HG02970 (cell line): ENCODE measurements around the gene HSBP1L1.

Source experiments
- ATAC-seq: cut with Tn5 transposase; IDR thresholded peaks from one replicate; pipeline ENCODE4 v1.9.1; 2021; ENCODE audit warnings: mild to moderate bottlenecking, moderate library complexity, moderate number of reproducible peaks; ENCODE audit not compliant: unreplicated experiment, low FRiP score

Gene HSBP1L1

DNA sequence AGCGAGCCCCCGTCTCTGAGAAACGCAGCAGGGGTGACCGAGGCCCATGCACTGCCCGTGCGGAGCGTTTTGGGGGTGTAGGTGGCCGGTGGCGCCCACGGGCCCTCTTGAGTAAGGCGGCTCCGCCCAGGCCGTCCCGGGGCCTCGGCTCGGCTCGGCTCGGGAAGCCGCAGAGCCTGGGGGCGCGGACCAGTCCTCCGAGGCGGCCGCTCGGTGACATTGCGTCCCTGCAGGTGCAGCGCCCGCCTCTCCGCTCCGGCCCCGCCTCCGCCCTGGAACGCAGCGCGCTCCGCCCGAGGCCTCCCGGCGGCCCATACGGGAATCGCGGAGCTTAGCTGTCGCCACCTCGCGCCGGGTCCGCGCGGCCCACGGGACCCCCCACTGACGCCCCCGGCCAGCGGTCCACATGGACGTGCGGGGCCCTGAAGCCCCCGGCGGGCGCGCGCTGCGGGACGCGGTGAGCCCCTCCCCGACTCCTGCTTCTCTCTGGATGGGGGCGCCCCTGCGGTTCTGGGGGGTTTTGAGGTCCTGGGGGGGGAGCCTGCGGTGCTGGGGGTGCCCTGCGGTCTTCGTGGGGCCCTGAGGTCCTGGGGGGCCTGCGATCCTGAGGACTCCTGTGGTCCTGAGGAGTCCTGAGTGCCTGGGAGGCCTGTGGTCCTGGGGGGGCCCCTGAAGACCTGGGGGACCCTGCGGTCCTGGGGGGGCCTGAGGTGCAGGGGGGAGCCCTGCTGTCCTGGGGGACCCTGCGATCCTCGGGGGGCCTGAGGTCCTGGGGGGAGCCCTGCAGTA is at the start of gene HSBP1L1:
HSBP1L1 (plus strand) TSS at position 314 of the 789 bp plus-strand sequence; CDS start at position 407, 93 bp downstream.
- no peak for ATAC-seq

DNA sequence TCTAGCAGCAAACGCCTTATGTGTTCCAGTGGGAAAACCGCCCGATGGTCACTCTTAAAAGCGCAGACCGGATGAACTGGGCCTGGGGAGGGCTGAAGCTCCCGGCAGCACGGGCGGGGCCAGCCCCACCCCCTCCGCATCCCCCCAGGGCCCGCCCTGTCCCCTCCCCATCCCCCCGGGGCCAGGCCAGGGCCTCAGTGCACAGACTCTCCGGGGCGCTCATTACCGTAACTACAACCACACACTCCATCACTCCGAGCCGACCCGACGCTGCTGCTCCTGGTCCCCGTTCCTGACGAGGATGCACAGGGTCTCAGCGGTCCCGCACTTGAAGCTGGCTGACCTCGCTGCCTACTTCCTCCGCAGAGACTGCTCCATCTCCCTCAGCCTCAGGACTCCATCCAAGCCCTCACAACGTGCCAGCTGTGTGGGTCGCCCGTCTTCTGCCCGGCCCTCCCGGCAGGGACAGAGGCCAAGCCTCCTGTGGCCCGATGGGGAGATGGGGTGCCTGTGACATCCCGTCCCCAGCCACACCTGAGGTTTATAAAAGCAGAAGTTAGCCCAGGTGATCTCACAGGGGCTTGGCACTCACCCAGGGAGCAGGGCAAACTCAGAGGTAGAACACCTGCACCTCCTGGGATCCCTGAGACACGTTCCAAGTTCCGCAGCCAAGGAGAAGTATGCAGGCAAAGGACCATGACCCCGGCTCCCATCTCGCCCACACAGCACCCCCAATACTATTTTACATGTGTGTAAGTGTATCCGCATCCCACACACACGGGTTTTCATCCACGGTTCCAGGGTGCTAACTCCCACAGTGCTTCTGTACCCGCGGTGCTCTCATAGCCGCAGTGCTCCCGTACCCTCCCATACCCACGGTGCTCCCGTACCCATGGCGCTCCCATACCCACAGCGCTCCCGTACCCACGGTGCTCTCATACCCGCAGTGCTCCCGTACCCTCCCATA is 49.0 kb upstream of the HSBP1L1 start:
- ATAC-seq, result no peak

DNA sequence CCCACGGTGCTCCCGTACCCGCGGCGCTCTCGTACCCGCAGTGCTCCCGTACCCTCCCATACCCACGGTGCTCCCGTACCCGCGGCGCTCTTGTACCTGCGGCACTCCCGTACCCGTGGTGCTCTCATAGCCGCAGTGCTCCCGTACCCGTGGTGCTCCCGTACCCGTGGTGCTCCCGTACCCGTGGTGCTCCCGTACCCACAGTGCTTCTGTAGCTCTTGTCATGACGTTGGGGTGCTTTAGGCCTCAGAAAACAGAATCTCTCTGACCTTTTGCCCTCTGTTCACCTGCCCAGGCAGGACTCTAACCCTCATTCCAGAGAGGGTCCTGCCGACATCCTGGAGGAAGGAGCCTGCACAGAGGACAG is 48.3 kb upstream of the HSBP1L1 start:
- ATAC-seq, result no peak

DNA sequence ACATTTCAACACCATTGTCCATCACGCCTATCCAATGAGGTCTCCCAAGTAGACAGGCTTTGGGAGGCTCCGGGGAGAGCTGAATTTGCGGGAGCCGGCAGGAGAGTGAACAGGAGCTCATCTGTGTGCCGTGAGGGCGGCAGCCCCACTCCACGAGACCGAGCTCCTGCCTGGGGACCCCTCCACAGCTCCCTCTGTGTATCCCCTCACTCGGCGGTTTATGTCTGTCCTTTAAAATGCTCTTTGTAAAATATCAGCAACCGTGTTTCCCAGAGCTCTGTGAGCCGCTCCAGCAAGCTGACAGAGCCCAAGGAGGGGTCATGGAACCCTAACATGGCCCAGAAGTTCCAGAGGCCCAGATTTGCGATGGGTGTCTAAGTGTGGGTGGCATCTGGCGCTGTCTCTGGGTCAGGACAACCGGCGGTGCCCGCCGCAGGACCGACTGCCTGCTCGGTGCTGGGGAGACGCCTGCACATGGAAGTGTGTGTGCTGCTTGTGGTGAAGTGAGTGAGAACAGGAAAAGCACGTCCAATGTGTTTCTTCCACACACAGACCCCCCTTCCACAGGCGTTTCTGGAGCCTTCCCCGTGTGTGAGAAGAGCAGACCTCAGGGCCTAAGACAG is 47.8 kb upstream of the HSBP1L1 start:
- no peak for ATAC-seq

DNA sequence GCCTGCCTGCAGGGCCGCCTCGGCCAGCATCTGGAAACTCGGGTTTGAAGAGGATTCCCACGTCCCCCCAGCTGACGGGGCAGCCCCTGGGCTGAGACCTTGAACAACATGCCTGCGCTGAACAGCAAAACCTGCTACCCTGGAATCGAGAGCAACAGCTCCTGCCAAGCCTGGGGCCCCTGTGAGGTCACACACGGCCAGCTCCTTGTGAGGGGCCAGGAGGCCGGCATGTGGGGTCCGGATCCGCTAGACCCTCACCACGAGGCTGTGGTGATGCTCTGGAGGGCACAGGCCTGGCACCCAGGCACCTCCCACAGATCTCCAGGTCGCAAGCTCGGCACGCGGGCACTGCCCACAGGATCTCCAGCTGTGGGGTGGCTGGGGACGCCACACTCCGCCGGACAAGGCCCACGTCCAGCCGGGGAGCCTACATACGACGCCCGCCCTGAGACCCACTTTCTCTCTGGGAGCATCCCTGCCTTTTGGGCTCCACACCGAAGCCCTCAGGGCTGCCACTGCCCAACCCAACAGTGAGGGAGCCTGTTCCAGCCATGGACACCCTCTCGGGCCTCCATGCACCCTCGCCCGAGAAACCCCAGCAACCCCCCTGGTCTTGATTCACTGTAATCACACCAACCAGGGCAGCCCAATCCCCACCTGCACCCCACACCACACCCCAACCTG is 47.1 kb upstream of the HSBP1L1 start:
- ATAC-seq, result no peak

DNA sequence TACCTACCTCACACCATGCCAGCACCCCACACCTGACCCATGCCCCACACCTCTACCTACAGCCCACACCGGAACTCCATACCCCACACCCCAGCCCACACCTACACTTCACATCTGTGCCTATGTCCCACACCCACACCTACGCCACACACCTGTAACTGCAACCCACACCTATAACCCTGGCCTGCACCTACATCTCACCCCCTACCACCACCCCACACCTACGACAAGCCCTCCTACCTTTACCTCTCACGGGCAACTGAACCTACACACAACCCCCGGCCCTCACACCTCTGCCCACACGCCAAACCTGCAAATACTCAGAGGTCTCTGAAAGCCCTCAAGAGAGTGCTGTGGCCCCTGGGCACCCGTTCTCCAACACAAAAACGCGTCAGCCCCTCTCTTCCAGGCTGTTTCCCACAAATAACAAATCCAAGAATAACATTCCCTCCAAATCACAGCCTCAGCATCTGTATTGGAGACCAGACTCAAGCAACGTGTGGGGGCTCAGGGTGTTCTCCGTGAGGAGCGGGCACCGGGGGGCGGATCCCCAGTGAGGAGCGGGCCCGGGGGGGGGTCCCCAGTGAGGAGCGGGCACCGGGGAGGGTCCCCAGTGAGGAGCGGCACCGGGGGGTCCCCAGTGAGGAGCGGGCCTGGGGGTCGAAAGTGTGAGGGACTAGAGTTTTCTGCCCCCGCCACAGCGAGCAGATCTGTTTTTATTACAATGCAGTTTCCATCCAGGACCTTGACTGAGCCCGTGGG is 46.4 kb upstream of the HSBP1L1 start:
- ATAC-seq, result no peak

DNA sequence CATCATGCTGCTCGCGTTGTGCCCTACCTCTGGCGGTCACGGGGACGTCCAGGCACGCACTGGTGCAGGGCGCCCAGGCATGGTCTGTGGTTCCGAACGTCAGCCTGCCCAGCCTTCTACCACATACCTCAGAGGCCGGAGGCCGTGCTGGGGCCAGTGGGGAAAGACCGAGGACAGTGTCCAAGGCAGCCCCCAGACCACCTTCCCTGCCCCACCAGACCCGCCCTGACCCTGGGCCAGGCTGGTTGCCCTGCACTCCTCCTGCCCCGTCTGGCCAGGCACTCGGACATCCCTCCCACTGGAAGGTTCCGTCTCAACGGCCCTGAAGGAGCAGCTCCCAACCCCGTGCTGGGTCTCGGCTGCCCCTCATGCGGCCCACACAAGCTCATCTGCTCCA is 45.8 kb upstream of the HSBP1L1 start:
- ATAC-seq, result no peak

DNA sequence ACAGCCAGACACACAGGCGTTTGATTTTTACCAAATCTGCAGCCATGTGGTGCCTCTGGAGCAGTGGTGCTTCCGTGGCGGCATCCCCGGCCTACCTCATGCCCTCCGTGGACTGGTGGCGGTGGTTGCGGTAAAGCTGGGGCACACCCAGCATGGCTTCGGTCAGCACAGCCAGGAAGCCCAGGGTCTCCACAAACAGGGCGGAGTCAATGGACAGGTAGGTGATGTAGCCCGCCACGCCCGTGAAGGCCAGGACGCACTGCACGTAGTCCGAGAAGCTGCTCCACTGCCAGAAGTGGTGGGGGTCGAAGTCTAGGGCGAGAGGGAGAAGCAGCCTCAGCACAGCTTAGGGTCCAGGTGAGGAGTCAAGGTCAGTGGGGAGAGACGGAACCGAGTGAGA is 45.4 kb upstream of the HSBP1L1 start:
- ATAC-seq, result no peak

DNA sequence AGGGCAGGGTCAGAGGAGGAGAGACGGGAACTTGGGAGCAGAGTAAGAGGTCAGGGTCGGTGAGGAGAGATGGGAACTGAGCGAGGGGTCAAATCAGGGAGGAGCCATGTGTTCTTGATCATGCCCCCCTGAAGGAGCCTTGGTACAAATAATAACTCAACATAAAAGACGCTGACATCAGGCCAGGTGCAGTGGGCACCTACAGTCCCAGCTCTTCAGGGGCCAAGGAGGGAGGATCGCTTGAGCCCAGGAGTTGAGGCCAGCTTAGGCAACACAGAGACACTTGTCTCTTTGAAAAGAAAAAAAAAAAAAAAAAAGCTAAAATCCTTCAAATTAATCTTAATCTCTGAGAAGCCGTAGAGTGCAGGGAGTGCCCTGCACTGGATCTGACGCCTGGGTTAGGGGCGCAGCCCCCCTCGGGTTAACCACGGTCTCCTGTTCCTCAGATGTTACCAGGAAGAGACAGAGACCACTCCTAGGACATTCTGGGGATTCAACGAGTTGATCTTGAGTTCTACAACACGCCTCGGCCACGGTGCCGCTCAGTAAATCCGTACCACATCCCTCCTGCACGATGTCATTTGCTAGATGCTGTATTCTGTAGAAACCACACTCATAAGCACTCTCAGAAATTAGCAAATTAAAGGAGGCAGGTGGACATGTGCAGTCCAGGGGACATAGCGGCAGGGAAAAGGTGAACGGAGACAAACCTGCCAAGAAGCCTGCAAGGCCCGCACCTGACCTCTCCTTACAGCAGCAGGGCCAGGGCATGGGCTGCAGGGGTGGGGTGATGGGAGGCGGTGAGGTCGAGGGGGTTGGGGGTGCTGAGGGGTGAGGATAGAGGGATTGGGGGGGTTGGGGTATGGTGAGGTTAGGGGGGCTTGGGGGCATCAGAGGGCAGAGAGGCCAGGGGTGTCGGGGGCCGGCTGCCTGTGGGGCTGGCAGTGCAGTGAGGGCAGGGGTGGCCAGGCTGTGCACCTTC is 42.2 kb upstream of the HSBP1L1 start:
- no peak for ATAC-seq

DNA sequence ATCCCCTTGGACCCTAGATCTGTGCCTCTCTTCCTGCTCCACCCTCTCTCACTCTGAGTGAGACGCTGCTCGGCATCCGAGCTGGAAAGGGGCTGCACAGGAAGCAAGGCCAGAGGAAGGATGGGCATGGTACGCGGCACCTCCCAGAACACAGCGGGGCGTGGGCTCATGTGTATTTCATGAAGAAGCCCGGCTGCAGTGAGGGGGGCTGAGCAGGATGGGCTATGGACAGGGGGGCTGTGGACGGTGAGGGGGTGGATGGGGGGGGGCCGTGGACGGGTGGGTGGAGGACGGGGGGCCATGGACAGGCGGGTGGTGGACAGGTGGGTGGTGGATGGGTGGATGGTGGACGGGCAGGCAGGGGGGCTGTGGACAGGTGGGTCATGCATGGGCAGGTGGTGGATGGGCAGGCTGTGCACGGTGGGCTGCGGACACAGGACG is 41.5 kb upstream of the HSBP1L1 start:
- ATAC-seq, result no peak

DNA sequence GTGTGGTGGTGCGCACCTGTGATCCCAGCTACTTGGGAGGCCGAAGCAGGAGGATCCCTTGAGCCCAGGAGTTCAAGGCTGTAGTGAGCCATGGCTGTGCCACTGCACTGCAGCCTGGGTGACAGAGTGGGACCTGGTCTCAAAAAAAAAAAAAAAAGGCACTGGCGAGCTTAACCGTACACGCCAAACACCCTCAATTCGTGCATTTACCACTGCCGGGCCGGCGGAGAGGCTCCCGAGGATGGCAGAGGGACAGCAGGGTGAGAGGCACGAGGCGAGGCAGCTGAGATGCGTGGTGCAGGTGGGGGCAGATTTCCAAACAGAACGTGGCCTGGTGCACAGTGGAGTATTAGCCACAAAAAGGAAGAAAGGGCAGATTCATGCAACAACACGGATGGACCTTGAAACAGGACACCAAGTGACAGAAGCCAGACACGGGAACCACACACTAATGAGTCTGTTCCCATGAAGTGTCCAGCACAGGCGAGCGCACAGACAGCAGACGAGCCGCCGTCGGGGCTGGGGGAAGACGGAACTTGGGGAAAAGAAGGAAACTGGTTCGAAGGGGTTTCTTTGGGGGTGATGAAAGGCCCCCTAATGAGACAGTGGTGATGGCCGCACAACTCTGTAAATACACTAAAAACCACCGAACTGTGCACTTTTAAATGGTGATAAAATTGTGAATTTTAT is 40.4 kb upstream of the HSBP1L1 start:
- no peak for ATAC-seq

DNA sequence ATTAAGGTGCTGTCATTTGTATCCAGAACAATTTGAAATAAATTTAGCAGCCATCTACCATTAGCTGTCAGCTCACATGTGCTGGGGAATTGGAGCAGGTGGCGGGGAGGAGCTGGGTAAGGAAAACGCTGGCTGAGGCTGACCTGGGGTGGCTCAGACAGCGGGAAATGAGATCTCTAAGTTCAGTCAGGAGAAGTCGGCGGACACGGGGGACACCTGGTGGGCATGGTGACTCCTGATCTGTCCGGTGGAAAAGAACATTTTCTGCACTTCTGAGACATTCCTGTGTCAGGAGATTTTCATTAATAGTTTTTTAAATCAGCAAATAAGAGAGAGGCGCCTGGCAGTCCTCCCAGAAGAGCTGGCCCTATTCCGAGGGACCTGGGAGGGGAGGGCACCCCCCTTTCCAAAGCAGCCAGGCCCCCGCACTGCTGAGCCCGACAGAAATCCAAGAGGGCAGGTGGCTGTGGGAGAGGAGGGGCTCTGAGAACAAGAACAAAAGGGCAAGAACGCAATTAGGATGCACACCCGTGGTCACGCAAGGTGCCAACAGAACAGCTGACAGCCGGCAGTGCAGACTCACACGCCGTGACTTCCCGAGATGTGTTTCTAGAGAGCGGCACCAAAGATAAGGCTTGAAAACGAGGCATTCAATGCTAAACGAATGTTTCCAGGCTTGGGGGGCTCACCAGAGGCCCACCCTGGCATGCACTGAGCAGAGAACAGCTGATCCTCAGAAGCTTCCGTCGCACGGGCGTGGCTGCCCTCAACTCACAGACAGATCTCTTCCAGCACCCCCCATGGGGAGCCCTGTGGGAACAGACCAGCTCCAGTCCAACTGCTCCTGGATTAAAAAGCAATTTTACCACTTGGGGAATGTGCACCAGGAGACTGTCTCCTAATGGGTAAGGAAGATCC is 39.4 kb upstream of the HSBP1L1 start:
- no peak for ATAC-seq

DNA sequence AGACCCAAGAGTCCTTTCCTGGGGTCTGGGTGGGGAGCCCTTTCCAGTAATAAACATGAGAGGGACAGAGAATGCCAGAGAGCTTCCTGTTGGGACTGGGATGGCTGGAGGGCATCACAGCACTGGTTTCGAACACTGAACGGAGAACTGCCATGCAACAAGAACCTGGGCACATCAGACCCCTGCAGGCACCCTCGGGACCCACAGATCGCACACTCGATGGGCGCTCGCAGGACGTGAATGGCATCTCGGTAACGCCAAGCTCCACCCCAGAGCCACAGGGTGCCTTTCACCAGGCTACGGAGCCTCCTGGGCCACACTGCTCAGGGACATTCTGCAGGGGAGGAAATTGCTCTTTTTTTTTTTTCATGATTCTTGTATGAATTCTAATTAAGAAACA is 38.1 kb upstream of the HSBP1L1 start:
- ATAC-seq, result no peak

DNA sequence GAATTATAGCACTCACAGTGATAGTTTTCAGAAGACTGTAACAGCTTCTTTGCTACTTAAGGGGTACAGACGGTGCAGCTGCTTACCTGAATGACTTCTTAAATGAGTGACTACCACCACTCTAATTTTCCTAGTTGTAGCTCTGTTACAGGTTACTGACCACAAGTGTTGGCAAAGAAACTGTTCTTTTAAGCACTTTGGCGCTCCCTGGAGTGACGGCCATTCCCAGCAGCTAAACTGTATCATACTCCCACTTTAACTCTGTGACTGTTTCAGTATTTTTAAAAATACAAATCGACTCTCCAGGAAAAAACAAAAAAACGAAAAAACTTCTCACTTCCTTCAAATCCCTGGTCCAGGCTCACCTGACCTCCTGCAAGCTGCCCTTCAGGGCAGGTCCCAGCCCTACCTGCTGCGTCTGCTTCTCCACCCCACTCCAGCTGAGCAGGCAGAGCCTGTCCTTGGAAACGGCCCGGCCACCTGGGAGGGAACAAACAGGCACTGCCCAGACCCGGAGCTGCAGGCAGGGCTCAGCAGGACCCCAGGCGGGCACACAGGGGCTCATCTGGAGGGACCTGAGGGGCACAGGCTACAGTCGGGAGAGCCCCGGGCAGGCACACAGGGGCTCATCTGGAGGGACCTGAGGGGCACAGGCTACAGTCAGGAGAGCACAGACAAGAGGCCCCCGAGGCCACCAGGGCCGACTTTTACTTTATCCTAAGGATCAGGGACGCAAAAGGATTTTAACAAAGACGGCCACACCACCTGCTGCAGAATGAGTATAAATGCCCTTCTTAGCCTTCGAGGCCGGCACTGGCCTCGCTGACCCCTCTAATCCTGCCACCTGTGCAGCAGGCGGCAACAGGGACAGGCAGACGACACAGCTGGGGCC is 37.5 kb upstream of the HSBP1L1 start:
- ATAC-seq, result no peak

DNA sequence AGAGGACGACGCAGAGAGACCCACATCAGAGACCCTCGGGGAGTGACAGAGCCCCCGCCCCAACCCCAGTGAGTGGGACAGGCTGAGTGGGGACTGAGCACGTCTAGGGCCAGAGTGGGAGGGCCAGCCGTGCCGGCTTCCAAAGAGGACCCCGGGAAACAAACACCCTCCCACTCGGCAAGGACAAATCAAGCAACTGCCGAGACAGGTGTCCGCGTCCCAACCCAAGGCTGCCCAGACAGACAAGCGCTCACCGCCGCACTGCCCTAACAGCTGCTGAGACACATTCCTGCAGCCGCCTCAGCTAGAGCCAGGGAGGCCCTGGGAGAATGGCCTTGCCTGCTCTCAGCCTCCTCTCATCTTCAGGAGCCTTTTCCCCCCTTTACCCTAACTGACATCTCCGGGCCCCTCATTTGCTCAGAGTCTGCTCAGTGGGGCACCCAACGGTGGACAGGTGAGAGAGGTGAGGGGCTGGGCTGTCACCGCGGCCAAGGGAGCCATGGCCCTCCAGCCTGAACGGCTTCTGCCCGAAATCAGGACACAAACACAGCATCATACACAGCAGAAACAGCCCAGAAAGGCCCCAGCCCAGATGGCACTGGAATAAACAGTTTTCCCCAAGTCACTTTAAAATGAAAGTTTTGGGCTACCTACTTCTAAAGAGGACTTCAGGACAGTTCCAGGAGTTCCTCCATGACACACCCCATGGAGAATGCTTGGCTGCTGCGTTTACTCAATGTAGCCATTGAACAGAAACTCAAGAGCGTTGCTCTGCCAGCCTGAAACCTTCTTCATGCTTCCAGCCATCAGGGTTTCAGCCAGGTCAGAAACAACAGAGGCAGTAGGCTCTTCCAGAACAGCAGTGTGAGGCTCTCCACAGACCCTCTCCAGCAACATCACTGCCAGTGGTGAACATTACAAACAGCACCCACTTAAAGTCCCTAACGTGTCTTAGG is 36.6 kb upstream of the HSBP1L1 start:
- ATAC-seq, result no peak
